ENCODE results near the gene MAP4K2. TPM values are rescaled to one million over a fixed set of nuclear protein-coding genes. Genes with fewer than 3 reads are reported as not detected.

Gene MAP4K2
- total and polyA plus RNA-seq, 2 donors from 2014 or later, result 12.5 to 15.4 TPM

DNA sequence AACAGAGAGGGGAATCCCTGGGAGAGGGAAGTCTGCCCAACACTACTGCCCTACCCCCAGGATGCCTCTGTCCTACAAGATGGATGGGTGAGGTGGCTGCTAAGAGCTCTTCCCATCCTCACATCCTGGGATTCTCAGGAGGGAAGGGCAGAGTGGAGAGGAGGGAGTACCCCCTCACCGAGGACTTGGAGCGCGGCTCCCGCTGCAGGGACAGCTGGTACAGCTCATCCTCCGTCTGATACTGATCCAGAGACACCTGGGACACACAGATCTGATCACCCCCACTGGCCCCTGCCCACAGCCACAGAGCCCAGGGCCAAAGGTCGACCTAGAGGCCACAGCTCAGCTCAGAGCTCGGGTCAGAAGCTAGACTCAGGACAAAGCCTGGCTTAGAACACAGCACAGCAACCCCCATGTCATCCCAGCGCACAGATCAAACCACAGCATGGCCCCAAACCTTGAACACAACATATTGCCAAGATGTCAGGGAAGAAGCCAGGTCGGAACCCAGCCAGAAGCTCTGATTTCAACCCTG lies 67.2 kb downstream of the MAP4K2 start:
- no peak overlapping the region for H3K9ac ChIP-seq (ENCODE audit: low read length in 3 of 3)
- no peaks in the 10 kb centered on the region for H3K4me1 ChIP-seq (ENCODE audit: control insufficient read depth in 2 of 3, insufficient read depth in 2 of 3, low read depth in 1 of 3, low read length in 3 of 3)
- no peaks in the 10 kb centered on the region for H3K9me3 ChIP-seq (ENCODE audit: control insufficient read depth in 2 of 3, insufficient read depth in 1 of 3, low read length in 3 of 3)
- FAIRE-seq (no peak), DNase-seq (no peak)
- H3K27me3 ChIP-seq (ENCODE audit: control insufficient read depth, insufficient read depth, low read length), result no peaks in the 10 kb centered on the region
- intact Hi-C loops (cut with DNase I), result no loop called here
- no peak overlapping the region for H3K27ac ChIP-seq (ENCODE audit: low read depth in 2 of 2, low read length in 2 of 2)
- H3K36me3 ChIP-seq (ENCODE audit: control insufficient read depth in 2 of 3, insufficient read depth in 3 of 3, low read length in 3 of 3), result no peaks in the 10 kb centered on the region
- H3K4me3 ChIP-seq (ENCODE audit: low read length in 3 of 3), result no peak overlapping the region
- TF ChIP-seq, protein P1, sequence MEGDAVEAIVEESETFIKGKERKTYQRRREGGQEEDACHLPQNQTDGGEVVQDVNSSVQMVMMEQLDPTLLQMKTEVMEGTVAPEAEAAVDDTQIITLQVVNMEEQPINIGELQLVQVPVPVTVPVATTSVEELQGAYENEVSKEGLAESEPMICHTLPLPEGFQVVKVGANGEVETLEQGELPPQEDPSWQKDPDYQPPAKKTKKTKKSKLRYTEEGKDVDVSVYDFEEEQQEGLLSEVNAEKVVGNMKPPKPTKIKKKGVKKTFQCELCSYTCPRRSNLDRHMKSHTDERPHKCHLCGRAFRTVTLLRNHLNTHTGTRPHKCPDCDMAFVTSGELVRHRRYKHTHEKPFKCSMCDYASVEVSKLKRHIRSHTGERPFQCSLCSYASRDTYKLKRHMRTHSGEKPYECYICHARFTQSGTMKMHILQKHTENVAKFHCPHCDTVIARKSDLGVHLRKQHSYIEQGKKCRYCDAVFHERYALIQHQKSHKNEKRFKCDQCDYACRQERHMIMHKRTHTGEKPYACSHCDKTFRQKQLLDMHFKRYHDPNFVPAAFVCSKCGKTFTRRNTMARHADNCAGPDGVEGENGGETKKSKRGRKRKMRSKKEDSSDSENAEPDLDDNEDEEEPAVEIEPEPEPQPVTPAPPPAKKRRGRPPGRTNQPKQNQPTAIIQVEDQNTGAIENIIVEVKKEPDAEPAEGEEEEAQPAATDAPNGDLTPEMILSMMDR (IDR thresholded peaks at IDR 0.05; ENCODE audit: borderline replicate concordance, extremely low read depth, insufficient read depth), result no peak

Other genes with a start within 250 kb of the MAP4K2 start
- gene SLC22A11, start 247.3 kb downstream of the MAP4K2 start, total RNA-seq, result 9.4 TPM
- 105 TPM for gene SLC22A11, start 247.3 kb downstream of the MAP4K2 start, polyA plus RNA-seq (ENCODE audit: insufficient read depth, low read depth, low replicate concordance)
- 5.3 TPM for gene SLC22A12, start 212.0 kb downstream of the MAP4K2 start, total RNA-seq
- 85.9 TPM for gene SLC22A12, start 212.0 kb downstream of the MAP4K2 start, polyA plus RNA-seq (ENCODE audit: insufficient read depth, low read depth, low replicate concordance)
- 13.3 TPM for gene NRXN2, start 80.0 kb downstream of the MAP4K2 start, total RNA-seq
- 22.0 TPM for gene NRXN2, start 80.0 kb downstream of the MAP4K2 start, polyA plus RNA-seq (ENCODE audit: insufficient read depth, low read depth, low replicate concordance)
- 42.6 TPM for gene RASGRP2, start 59.1 kb downstream of the MAP4K2 start, total RNA-seq
- gene RASGRP2, start 59.1 kb downstream of the MAP4K2 start, polyA plus RNA-seq (ENCODE audit: insufficient read depth, low read depth, low replicate concordance), result 14.1 TPM
- gene PYGM, start 43.2 kb downstream of the MAP4K2 start, total RNA-seq, result 8.6 TPM
- gene PYGM, start 43.2 kb downstream of the MAP4K2 start, polyA plus RNA-seq (ENCODE audit: insufficient read depth, low read depth, low replicate concordance), result 2.5 TPM
- 320 TPM for gene SF1, start 24.7 kb downstream of the MAP4K2 start, total RNA-seq
- 87.5 TPM for gene SF1, start 24.7 kb downstream of the MAP4K2 start, polyA plus RNA-seq (ENCODE audit: insufficient read depth, low read depth, low replicate concordance)
- gene MEN1, start 7.3 kb upstream of the MAP4K2 start, total RNA-seq, result 20.9 TPM
- 24.0 TPM for gene MEN1, start 7.3 kb upstream of the MAP4K2 start, polyA plus RNA-seq (ENCODE audit: insufficient read depth, low read depth, low replicate concordance)
- gene CDC42BPG, start 41.4 kb upstream of the MAP4K2 start, total RNA-seq, result 20.7 TPM
- 4.5 TPM for gene CDC42BPG, start 41.4 kb upstream of the MAP4K2 start, polyA plus RNA-seq (ENCODE audit: insufficient read depth, low read depth, low replicate concordance)
- gene EHD1, start 75.4 kb upstream of the MAP4K2 start, total RNA-seq, result 76.1 TPM
- gene EHD1, start 75.4 kb upstream of the MAP4K2 start, polyA plus RNA-seq (ENCODE audit: insufficient read depth, low read depth, low replicate concordance), result 48.9 TPM
- gene ATG2A, start 114.0 kb upstream of the MAP4K2 start, total RNA-seq, result 26.9 TPM
- gene ATG2A, start 114.0 kb upstream of the MAP4K2 start, polyA plus RNA-seq (ENCODE audit: insufficient read depth, low read depth, low replicate concordance), result 16.8 TPM
- 21.2 TPM for gene PPP2R5B, start 121.5 kb upstream of the MAP4K2 start, total RNA-seq
- gene PPP2R5B, start 121.5 kb upstream of the MAP4K2 start, polyA plus RNA-seq (ENCODE audit: insufficient read depth, low read depth, low replicate concordance), result 16.8 TPM
- not detected for gene GPHA2, start 132.7 kb upstream of the MAP4K2 start, total RNA-seq
- 0.99 TPM for gene GPHA2, start 132.7 kb upstream of the MAP4K2 start, polyA plus RNA-seq (ENCODE audit: insufficient read depth, low read depth, low replicate concordance)
- gene MAJIN, start 168.9 kb upstream of the MAP4K2 start, total RNA-seq, result not detected
- gene MAJIN, start 168.9 kb upstream of the MAP4K2 start, polyA plus RNA-seq (ENCODE audit: insufficient read depth, low read depth, low replicate concordance), result 0.80 TPM
- gene BATF2, start 193.8 kb upstream of the MAP4K2 start, total RNA-seq, result 5.9 TPM
- 8.8 TPM for gene BATF2, start 193.8 kb upstream of the MAP4K2 start, polyA plus RNA-seq (ENCODE audit: insufficient read depth, low read depth, low replicate concordance)
- 91.6 TPM for gene ARL2, start 210.9 kb upstream of the MAP4K2 start, total RNA-seq
- 284 TPM for gene ARL2, start 210.9 kb upstream of the MAP4K2 start, polyA plus RNA-seq (ENCODE audit: insufficient read depth, low read depth, low replicate concordance)
- gene SNX15, start 224.2 kb upstream of the MAP4K2 start, total RNA-seq, result 29.6 TPM
- gene SNX15, start 224.2 kb upstream of the MAP4K2 start, polyA plus RNA-seq (ENCODE audit: insufficient read depth, low read depth, low replicate concordance), result 27.7 TPM
- gene SAC3D1, start 238.0 kb upstream of the MAP4K2 start, total RNA-seq, result 6.8 TPM
- 13.4 TPM for gene SAC3D1, start 238.0 kb upstream of the MAP4K2 start, polyA plus RNA-seq (ENCODE audit: insufficient read depth, low read depth, low replicate concordance)

All from kidney (tissue), 14 donors.